NCI-H128 (cell line): ENCODE results near the gene TNFRSF1B.

Experiments used
- DNase-seq: peaks from one replicate; lab custom pipeline; 2025; ENCODE audit not compliant: unreplicated experiment; lab: John Stamatoyannopoulos, UW

The TNFRSF1B gene

DNA sequence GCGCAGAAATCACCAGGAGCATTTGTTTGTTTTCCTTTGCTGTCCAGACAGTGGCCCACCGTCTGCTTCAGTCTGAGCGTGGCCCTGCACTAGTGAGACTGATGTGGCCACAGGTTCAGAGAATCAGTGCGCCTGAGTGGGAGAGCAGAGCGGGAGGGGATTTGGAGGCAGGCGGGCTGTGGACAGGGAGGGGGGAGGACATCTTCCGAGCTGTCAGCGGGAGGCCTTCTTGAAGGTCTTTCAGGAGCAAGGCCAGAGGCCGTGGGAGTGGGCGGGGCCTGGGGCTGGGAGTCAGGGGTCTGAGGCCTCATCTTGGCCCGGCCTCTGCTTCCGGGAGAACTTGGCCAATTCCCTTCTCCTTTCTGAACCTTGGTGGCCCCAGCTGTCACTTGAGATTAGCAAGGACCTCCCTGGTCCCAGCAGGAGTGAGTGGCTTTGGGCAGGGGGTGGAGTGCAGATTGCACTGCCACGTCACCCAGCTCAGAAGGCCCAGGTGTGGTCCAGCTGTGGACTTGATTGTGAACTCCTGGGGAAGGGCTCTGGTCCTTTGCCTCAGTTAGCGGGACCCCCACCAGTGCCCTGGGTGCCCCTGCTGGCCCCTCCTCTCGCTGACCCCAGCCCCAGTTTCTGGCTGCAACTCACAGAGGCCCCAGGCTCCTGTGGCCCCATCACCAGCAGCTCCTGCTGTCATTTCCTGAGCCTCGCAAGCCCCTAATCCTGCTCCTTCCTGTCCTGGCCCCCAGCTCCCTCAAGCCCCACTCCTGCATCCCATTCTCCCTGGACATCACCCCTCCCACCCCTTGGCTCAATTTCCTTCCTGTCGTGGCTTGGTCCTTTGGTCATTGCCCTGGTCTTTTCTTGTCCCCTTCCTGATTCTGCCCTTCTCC lies 8.4 kb downstream of the TNFRSF1B start:
- no peak for DNase-seq

DNA sequence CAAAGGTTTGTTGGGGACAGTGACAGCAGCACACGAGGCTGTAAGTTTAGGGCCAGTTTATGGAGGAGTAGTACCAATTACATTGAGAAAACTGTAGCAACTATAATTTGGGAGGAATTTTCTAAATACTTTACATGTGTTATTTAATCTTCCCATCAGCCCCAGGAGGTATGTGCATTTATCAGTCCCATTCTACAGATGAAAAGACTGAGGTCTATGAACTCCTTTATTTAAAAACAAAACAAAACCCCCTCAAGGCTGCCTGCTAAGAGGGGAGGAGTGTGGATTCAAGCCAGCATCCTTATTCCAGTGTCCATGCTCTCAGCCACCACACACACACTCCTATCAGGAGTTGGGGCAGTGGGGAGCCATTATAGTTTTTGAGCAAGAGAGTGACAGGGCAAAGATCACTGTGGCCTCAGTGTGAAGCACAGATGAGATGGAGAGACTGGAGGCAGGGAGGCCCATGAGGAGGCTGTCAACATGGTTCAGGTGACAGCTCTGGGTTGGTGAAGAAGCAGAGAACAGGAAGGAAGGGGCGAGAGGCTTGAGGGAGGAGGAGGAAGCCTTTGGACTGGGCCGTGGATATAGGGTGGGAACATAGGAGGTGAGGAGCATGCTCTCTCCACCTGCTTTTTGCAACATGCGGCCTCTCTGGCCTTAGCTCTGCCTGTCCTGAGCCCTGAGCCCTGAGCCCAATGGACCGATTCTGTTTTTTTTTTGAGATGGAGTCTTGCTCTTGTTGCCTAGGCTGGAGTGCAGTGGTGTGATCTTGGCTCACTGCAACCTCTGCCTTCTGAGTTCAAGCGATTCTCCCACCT lies 9.7 kb downstream of the TNFRSF1B start:
- no peak for DNase-seq

DNA sequence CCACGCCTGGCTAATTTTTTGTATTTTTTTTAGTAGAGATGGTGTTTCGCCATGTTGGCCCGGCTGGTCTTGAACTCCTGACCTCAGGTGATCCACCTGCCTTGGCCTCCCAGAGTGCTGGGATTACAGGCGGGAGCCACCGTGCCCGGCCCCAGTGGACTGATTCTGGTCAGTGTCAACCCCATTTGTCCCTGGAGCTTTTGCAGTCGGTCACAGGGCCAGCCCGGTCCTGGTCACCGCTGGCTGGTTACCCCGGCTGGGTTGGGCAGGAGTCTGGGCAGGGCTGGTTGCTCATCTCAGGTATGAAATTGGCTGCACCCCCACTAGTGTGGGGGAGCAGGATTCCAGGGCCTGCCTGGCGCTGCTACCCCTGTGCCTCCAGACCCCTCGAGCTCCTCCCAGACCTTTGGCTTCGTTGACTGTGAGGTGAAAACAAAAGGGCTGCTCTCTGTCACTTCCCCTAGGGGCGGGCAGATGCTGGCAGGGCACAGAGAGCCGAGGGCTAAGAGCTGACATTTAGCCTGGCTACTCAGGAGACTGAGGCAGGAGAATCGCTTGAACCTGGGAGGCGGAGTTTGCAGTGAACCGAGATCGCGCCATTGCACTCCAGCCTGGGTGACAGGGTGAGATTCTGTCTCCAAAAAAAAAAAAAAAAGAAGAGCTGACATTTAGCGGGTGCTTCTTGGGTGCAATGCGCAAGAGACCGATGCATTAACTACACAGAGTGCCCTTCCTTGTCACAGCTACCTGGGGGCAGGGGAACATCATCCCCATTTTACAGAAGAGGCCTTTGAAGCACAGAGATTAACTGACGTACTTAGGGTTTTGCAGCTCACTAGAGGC lies 10.6 kb downstream of the TNFRSF1B start:
- DNase-seq = no peak

- DNase-seq = peak; percentile 10
Measured at GRCh38 chr1:12177999-12178441, 11.2 kb downstream of the TNFRSF1B start.

DNA sequence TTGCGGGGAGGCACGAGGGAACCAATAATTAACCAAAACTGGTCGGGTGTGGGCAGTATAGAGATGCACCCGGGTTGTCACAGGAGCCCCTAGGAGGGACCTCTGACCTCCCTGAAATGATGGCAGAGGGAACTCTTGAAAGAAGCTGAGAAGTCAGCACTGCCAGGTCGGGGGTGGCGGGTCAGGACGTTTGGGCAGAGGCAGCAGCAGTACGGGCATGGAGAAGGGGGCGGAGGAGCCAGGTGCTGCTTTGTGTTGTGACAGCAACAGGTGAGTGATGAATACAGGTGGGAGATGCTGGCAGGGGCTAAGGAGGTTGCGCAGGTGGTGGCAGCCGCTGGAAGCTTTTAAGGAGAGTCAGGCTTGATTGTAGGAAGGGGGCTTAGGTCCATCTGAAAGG lies 11.7 kb downstream of the TNFRSF1B start:
- DNase-seq = no peak

GRCh38 chr1:12179111-12179519 lies 12.3 kb downstream of the TNFRSF1B start:
- no peak for DNase-seq

DNA sequence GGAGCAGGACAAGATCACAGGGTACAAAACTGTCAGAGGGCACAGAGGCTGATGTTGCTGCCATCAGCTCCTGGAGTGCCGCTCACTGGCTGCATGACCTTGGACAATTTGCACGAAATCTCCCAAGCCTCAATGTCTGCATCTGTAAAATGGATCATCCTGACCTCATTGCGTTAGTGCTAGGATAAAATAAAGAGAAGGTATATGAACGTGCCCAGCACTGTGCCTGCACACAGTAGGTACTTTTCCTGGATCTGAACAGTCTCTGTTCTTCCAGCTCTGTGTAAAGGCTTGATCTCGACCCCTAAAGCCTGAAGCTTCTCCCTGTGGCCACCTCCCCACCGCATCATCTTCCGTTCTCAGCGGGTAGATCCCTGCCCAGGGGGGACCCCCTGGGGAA lies 12.9 kb downstream of the TNFRSF1B start:
- no peak for DNase-seq

DNA sequence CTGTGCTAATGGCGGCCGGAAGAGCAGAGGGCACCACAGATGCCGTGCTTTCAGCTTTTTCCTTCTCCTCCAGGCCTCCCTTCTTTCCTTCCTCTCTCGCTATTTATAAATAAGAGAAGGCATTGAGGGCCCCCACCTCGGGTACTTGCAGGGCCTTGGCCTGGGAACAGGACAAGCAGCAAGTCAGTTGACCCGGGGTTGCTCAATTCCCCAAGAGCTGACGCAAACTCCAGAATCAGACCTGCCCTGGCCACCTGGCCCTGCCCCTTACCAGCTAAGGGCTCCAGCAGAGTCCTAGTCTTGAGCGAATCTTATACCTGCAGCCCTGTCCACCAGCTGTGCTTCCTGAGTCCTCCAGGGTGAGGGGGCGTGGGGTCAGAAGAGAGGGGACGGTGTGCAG lies 13.5 kb downstream of the TNFRSF1B start:
- no peak for DNase-seq

DNA sequence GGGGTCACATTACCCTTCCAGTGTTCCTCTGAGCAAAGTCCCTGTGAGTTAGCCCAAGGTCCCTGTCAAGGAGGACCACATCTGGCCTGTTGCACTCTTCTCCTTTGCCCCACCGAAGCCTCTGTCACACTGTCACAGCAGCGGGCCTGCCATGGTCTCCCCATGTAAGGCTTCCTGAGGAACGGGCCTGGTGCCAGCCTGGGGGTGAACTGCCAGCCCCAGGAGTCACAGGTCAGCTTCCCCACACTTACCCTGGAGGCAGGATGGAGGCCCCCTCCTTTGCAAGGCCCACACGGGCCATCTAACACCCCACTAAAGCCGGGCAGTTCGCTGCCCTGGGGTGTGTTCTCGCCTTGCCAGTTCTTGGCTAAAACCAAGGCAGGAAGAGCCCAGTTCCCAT lies 14.1 kb downstream of the TNFRSF1B start:
- no peak for DNase-seq

- DNase-seq = no peak
Measured at GRCh38 chr1:12181568-12181967, 14.8 kb downstream of the TNFRSF1B start.

GRCh38 chr1:12182410-12182984 lies 15.7 kb downstream of the TNFRSF1B start:
- no peak for DNase-seq

- DNase-seq = no peak
Measured at GRCh38 chr1:12183095-12183794, 16.5 kb downstream of the TNFRSF1B start.

GRCh38 chr1:12184008-12184681 lies 17.4 kb downstream of the TNFRSF1B start:
- no peak for DNase-seq

DNA sequence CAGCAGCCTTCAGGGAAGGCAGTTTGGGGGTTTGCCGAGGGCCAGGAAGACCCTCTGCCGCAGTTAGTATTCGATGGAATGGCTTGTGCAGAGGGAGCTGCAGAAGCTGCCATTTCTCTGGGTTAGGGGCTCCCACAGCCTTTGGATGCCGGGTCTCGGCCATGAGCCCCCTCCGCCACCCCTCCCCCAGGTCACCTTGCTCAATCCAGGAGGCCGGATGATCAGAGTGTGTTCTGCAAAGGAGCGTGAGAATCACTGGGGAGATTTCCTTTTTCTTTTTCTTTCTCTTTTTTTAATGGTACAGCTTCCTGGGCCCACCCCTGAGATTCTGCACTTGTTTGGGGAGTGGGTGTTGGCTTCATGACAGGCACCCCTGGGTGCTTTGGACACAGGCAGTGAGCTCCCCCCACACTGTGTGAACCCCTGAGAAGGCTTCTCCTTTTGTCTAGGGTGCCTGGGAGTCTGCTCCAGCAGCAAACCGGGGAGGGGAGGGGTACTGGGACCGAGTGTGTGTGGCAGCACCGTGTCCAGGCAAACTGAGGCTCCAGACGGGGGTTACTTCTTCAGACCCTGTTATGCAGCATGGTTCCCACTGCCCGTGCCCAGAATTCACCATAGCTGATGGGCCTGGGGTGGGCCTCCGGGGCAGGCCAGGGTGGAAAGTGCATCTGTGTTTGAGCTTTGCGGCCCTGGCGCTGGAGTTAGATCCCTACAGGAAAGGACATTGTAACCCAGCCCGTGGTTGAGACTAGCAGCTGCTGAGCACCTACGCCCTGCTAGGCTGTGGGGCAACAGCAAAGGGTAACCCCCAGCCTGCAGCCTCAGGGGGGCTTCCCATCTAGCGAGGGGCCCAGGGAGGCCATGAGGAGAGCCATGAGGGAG lies 18.5 kb downstream of the TNFRSF1B start:
- DNase-seq = no peak

DNA sequence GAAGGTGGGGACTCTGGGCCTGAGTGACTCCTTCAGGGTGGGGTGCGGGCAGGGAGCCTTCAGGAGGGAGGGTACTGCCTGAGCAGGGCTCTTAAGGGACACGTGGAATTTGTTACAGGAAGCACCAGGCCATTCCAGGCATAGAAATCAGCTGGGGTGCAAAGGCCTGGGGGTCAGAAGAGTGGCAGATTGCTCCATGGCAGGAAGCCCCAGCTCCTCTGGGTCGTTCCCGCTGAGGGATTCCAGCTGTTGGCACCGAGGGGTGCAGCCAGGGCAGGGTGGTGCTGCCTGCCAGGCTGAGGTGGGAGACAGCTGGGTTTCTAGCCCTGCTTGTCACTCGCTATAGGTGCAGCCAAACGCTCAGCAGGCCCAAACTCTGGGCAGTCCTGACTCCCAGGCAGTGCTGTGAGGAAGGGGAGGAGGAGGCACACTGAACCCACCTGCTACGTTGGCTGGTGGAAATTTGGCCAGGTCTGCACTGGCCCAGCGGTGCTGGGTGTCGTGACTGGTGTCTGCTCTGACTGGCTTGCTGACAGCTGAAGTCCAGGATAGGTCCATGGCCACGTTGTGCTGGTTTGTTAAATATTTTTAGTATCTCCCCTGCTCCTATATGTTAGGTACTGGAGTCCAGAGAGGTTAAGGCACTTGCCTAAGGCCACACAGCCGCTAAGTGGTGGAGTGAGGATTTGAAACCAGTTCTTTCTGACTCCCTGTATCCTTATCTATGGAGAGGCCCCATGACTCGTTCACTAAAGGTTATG lies 19.3 kb downstream of the TNFRSF1B start:
- no peak for DNase-seq

DNA sequence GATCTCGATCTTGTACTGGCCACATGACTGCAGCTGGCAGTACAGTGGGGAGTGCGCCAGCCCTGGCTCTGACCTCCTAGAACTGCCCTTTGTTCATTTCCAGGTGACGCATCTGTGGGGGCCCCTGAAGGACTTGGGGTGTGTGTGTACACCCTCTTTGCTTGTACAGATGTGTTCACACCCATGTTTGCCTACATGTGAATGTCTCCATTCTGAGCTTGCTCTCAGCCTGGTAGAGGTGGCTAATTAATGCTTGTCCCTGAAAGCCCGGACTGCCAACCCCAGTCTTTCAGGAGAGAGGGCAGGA lies 19.8 kb downstream of the TNFRSF1B start:
- no peak for DNase-seq

- no peak for DNase-seq
Measured at GRCh38 chr1:12188115-12188514, 21.3 kb downstream of the TNFRSF1B start.

- DNase-seq = no peak
Measured at GRCh38 chr1:12188657-12189327, 22.0 kb downstream of the TNFRSF1B start.
